WERI-Rb-1 (cell line): ENCODE measurements around the gene ZNF488.

Experiments used
- DNase-seq: peaks from one replicate; pipeline ENCODE4 v3.0.0-alpha.2; 2020
- H3K27ac ChIP-seq: fragments of 250-450 bp; sonication (Bioruptor Pico); 2 replicates; pipeline ENCODE4 v1.5.1; 2020; ENCODE audit warnings: mild to moderate bottlenecking, moderate library complexity
- H3K27me3 ChIP-seq: fragments of 250-450 bp; sonication (Bioruptor Pico); 2 replicates; pipeline ENCODE4 v1.5.1; 2021; ENCODE audit warnings: mild to moderate bottlenecking, low read depth, moderate library complexity; ENCODE audit not compliant: insufficient read depth, severe bottlenecking
- H3K36me3 ChIP-seq: fragments of 250-450 bp; sonication (Bioruptor Pico); 2 replicates; pipeline ENCODE4 v1.5.1; 2020; ENCODE audit warnings: mild to moderate bottlenecking, moderate library complexity
- H3K4me3 ChIP-seq: 2 replicates; pipeline ENCODE4 v1.5.1; 2011; ENCODE audit warnings: low read depth, mild to moderate bottlenecking, control low read depth, low read length
- H3K9me3 ChIP-seq: fragments of 250-450 bp; sonication (Bioruptor Pico); 2 replicates; pipeline ENCODE4 v1.5.1; 2021; ENCODE audit warnings: mild to moderate bottlenecking, moderate library complexity; ENCODE audit not compliant: severe bottlenecking
- CTCF ChIP-seq: IDR thresholded peaks from 2 replicates; pipeline ENCODE4 v1.5.1; 2011; ENCODE audit warnings: low read depth, mild to moderate bottlenecking, control low read depth, inconsistent platforms, low read length

ZNF488 gene

DNA sequence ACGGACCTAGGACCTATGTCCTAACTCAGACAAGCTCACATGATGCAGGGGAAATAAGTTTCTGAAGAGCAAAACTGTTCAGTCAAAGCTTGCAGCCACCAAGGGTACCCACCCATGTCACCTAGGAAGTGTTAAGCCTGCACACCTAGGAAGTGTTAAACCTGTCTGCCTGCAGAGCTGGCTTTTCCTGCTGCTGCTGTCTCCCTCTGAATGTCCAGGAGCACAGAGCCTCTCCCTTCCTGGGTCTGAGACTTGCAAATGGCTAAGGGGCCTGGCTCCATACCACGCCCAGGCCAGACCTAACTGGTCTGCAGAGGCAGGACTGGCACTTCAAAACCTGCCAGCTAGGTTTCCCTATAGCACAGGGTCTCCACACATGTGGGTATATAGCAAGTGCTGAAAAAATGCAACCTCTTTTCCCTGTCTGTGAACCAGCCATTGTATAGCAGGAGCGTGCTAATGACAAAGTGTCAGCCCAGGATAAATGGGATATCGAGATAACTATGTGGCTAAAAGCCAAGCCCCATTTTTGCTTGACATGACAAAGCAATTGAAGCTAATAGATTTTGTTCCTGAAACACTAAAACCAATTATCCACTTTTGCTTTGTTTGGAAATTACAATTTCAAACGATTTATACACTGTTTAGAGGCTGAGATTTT, 60.3 kb downstream of the ZNF488 start:
- no peaks in the 10 kb centered on the region for H3K27me3 ChIP-seq
- H3K4me3 ChIP-seq, result no peak overlapping the region
- no peak for DNase-seq
- TF ChIP-seq CTCF, result no peak
- no peak overlapping the region for H3K27ac ChIP-seq
- no peaks in the 10 kb centered on the region for H3K36me3 ChIP-seq
- H3K9me3 ChIP-seq, result no peaks in the 10 kb centered on the region

DNA sequence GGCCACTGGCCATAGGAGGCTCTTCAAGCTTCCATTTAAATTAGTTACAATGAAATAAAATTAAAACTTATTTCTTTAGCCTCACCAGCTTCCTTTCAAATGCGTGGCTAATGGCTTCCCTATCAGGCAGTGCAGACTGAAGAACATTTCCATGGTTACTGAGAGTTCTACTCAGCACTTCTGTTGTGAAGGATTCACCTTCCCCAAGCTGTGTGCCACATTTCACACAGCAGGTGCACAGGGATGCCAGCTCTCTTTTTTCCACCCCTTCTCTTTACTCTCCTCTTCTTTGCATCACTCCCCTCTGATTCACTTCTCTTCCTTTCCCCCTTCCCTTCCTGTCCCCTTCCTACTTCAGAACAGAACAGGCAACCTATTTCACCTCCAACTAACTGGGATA, 61.0 kb downstream of the ZNF488 start:
- no peak for DNase-seq
- H3K9me3 ChIP-seq, result no peaks in the 10 kb centered on the region
- no peak for TF ChIP-seq CTCF
- H3K36me3 ChIP-seq, result no peaks in the 10 kb centered on the region
- H3K4me3 ChIP-seq, result no peak overlapping the region
- no peak overlapping the region for H3K27ac ChIP-seq
- H3K27me3 ChIP-seq, result no peaks in the 10 kb centered on the region

- no peaks in the 10 kb centered on the region for H3K27me3 ChIP-seq
- H3K4me3 ChIP-seq, result no peak within 1 kb of the TSS
- no peak for TF ChIP-seq CTCF
- H3K27ac ChIP-seq, result no peak within 1 kb of the TSS
- DNase-seq, result no peak
- no peaks in the 10 kb centered on the region for H3K36me3 ChIP-seq
- H3K9me3 ChIP-seq, result no peaks in the 10 kb centered on the region
Measured at GRCh38 chr10:47322300-47323061, 61.6 kb downstream of the ZNF488 start, which contains the start of gene GDF2. TSS of gene GDF2 (plus strand) at chr10:47322454. CDS start at chr10:47322669, 215 bp downstream.

DNA sequence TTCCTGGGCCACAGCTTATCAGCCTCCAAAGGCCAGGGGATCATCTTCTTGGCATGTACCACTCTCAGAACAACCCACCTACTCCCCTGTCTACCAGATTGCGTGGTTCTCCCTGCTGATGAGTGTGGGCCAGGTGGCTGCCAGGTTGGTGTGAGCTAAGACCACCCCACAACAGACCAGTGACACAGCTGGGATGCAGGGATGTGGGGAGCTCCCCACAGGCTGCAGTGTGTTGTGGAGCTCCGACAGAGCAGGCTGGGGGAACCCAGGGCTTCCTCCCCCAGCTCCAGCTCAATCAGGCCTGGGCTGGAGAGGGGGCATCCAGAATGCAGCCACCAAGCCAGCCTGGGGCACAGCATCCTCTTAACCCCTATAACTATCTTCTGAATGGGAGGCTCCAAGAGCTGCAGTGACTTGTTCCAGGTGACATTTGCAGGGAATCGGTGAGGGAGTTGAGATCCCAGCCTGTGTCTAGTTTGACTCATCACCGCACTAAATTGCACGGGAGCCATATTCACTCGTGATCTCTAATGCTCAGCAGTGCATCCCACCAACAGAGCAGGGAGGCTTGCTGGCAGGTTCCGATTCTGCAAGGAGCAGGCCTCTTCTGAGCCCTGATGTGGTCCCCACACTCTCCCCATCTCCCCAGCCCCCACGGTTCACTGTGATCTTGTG, 62.4 kb downstream of the ZNF488 start:
- H3K36me3 ChIP-seq, result no peaks in the 10 kb centered on the region
- DNase-seq, result no peak
- no peak overlapping the region for H3K4me3 ChIP-seq
- H3K27ac ChIP-seq, result no peak overlapping the region
- no peaks in the 10 kb centered on the region for H3K9me3 ChIP-seq
- TF ChIP-seq CTCF, result no peak
- no peaks in the 10 kb centered on the region for H3K27me3 ChIP-seq

- no peak overlapping the region for H3K4me3 ChIP-seq
- H3K36me3 ChIP-seq, result no peaks in the 10 kb centered on the region
- no peak overlapping the region for H3K27ac ChIP-seq
- no peaks in the 10 kb centered on the region for H3K27me3 ChIP-seq
- TF ChIP-seq CTCF, result no peak
- no peak for DNase-seq
- H3K9me3 ChIP-seq, result no peaks in the 10 kb centered on the region
Measured at GRCh38 chr10:47320812-47321211, 63.3 kb downstream of the ZNF488 start.
